ENCODE measurements around the gene SH3GL2.

Gene SH3GL2

DNA sequence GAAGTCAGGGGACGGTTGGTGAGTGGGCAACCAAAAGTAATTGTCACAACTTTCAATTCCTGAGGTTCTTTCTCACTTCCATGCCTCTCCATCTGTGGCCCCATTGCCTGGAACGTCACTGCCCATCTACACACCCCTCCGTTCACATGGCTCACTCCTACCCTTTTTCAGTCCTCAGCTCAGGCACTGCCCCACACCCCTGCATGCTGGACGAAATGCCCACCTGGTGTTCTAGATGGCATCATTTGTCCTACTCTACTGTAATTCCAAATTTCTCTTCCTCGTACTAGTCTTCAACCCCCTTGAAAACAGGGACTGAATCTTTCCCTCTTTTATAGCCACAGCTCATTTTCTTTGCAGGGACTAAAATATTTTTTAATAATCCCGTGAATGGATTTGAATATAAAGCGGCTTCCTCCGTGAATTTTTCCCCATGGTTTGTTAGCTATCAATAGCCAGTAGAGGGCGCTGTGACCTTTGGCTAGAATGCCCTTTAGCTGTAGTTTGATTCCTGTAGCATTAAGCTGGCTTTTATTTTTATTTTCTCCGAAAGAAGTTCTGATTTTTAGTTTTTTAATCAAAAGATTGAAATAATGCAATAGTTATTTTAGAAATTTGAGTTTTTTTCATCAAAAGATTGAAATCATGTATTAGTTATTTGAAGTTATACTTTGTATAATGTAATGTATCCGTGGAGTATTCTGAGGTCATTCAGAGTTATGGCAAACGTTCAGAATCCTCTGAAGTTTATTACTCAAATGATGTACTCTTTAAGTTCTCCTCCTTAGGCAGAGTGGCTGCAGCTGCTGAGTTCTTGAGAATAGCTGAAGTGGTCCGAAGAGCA, 232.1 kb downstream of the SH3GL2 start:
- peak; percentile 3 to 4 for DNase-seq (ENCODE audit: low read depth in 2 of 2)

DNA sequence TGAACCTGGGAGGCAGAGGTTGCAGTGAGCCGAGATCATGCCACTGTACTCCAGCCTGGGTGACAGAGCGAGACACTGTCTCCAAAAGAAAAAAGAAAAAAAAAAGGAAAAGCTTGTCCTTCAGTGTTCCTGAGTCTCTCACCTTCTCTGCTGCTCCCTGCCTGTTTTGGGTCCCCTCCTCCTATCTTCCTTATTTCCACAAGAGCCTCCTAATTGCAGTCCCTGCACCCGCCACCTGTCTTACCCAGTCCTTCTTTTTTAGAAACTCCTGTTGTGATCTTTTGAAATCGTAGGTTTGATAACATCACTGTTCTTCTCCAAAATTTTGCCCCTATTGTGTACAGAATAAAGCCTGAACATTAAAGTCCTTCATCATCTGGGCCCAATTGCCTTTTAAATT, 234.9 kb downstream of the SH3GL2 start:
- DNase-seq (ENCODE audit: low read depth in 2 of 2): no peak

GRCh38 chr9:17816431-17817027, 237.7 kb downstream of the SH3GL2 start:
- no peak for DNase-seq (ENCODE audit: low read depth in 2 of 2)

DNA sequence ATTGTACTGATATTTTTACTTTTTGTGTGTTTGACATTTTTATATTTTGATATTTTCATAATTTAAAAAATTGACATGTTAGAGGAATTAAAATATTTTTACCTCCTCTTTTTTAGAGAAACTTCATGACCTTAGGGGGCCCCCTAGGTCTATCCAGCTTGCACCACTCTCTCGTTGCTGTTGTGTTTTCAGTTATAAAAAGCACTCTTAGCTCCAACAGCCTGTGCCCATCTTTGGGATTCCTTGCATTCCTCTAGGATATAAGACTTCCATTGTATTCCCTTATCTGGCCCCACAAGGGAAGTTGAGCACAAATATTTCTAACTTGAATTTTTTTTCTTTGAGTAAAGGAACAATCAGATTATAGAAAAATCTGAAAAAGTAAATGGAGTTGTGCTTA, 245.3 kb downstream of the SH3GL2 start:
- no peak for DNase-seq (ENCODE audit: low read depth in 2 of 2)

DNA sequence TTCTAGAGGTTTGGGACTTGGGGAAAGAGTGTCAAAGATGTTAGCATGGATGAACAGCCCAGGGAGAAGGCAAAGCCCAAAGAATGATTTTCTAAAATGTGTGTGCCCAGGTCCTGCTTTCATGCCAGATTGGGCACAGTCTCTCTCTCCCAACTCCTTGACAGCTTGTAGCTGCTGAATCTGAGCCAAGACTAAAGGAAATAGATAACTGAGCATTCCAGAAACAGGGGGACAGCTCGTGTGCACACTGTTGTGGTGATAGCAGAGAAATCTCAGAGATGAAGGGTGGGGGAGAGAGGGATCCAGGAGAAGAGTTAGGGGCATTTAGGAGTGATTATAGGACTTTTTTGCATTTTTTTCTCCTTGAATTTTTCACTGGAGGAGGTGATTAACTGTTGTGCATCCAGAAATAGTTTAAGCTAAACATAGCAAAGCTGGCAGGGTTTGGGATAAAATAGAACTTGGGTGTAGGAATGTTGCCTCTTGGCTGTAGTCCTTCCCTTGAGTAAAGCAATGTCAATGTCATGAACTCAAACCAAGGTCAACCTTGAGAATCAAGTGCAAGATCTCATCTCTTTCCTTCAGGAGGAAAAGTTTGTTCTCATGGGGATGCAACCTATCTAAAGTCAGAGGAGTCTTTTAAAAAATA, 245.9 kb downstream of the SH3GL2 start:
- DNase-seq (ENCODE audit: low read depth in 2 of 2): no peak

DNA sequence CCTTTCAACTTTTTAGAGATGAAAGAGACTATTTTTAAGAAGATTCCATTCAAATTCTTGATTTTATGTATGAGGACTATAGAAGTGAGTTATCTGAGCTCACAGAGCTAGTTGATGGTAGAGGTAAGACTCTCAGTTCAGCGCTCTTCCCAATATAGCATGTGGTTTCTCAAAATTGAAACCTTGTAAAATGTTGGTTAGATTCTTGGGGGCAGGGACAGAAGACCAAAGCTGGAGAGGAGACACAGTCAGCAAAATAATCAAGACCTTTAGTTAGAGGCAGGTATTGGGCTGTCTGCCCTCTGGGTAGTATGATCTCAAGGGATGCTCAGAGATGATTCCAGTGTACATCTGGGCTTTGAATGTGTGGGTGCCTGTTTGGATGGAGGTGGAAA, 246.4 kb downstream of the SH3GL2 start:
- no peak for DNase-seq (ENCODE audit: low read depth in 2 of 2)

DNA sequence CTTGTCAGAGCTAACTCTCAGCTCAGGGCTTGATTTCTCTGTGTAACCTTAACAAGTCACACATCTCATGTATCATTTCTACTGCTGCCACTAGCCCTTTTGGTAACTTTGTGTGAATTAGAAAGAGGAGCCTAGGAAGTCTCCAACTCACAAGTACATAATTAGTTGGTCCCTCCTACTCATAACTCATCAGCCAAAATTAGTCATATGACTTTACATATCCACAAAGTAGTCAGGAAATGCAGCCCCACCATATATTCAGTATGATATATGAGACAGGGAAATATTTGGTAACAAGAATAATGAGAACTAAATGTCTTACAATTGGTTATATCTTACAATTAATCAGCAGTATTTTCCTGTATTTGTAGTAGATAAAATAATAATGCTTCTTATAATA, 250.2 kb downstream of the SH3GL2 start:
- DNase-seq (ENCODE audit: low read depth in 2 of 2): no peak

- DNase-seq (ENCODE audit: low read depth in 2 of 2): no peak
Observed at GRCh38 chr9:17829812-17830385, 251.0 kb downstream of the SH3GL2 start.

DNA sequence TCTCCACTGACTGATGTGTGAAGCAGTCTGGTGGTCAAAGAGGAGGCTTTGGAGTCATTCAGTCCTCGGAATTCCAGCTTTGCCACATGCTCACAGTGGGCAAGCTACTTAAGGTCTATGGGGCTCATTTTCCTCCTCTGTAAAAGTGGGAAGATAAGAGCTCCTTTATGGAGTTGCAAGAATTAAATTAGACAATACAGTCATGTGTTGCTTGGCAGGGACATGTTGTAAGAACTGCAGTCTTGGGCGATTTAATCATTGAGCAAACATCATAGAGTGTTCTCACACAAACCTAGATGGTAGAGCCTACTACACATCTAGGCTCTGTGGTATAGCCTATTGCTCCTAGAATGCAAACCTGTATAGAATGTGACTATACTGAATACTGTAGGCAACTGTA, 253.9 kb downstream of the SH3GL2 start:
- no peak for DNase-seq (ENCODE audit: low read depth in 2 of 2)

DNA sequence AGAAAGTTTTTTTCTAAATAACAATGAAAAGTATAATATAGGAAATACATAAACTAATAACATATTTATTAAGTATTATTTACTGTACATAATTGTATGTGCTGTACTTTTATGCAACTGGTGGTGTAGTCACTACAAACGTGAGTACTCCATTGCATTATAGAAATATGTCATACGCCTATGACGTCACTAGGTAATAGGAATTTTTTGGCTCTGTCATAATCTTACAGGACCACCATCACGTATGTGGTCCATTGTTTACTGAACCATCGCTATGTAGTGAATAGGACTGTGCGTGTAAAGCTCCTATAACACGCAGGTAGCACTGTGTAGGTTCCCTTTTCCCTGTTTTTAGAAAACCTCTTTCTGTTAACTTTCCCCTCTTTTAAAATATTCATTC, 255.0 kb downstream of the SH3GL2 start:
- no peak for DNase-seq (ENCODE audit: low read depth in 2 of 2)

DNA sequence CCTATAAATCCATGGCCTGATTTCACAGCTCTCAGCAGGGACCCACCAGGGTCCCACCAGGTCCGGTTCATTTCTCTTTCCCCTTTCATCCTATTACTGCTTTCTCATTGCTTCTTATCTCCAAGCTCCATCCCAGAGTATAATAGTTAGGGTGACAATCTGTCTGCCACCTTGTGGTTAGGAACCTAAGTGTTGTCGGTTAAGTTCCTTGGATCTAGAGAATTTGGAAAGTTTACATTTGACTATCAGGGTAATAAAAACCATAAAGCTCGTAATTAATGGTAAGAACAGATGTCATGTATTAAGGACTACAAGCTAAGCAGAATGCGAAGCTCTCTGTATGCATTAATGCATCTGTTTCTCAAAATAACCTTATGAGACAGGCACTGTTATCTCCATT, 259.1 kb downstream of the SH3GL2 start:
- DNase-seq (ENCODE audit: low read depth in 2 of 2): no peak

DNA sequence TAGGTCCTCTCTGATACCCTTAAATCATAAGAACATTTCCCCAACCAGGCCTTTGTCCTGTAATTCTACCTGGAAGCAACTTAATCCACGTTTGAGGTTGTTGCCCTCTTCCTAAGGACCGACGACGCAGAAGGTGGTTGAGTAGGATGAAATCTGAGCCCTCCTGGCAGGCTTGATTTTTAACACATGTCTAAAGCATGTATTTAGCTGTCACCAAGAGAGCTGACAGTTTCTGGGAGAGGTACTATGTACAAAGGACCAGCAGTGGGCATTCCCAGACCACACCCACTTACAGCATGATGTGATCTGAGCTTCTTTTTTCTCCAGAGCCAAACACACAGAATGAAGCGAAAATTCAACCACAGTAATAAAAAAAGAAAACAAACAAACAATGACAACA, 260.9 kb downstream of the SH3GL2 start:
- no peak for DNase-seq (ENCODE audit: low read depth in 2 of 2)

- no peak for DNase-seq (ENCODE audit: low read depth in 2 of 2)
Observed at GRCh38 chr9:17843236-17843635, 264.4 kb downstream of the SH3GL2 start.
